GM21528 (cell line): ENCODE results near the gene HOXB5.

ENCODE experiments used
- ATAC-seq: cut with Tn5 transposase; IDR thresholded peaks from one replicate; pipeline ENCODE4 v1.9.1; 2021; ENCODE audit warnings: mild to moderate bottlenecking, moderate library complexity; ENCODE audit not compliant: unreplicated experiment, low FRiP score

The HOXB5 gene

DNA sequence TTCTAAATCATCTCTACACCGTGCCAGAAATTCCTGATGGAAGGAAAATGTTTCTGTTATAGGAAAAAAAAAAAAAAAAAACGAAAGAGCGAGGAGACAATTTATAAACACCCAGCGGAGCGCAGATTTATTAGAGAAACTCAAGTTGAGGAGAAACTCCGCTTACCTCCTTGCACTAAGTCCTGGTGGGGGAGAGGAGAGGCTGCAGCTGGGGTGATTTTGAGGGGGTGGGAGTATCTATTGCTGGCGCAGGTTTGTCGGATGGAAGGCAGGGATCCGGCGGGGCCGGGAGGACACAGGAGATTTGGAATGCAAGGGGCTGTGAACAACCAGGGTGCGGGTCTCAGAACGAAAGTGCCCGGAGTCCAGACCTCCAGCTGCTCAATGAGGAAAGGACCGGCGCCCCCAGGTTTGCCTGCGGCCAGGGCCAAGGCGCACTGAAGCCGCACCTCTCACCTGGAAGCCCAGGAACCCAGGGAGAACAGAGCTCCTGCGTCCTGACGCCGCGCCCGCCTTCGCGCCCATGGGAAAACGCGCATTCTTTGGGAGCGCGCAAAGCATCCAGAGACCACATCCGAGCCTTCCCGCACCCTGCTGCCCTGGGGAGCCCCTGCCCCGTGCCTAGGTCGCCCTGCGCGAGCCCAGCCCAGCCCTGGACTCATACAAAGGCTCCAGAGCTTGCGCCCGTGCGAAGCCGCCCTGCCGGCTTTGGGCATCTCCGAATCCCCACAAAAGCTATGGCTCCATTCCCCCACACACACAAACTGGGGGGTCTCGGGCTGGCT, 24.1 kb upstream of the HOXB5 start:
- no peak for ATAC-seq

DNA sequence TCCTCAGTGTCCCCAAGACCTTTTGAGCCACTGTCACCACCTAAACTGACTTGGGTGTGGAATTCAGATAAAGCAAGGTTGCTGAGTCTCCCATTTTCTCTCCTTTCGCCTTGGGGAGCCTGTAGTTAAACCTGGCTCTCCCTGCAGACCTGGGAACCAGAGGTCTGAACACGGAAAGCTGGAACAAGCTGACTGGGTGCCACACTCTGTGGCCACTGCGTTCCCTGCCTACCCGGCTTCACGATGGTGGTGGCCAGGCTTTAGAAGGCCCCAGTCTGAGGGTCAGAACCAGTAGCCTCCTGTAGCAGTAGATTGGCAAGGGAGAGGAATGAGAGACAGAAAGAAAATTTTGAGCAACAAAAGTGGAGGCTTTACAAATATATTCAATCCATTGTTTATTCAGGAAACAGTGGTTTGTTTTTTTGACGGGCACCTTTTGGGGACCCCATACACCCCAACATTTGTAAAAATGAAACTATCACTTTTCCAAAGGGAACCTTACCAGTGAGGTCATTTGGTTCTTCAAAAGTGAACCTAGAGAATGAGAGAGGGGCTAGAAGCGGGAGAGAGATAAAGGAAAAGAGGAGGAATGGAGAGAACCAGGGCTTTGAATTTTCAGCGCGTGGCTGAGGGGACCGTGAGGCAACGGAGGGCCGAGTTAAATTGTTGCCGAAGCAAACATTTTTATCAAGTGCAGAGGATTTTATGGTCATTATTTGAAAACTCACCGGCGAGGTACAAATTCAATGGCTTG, 23.3 kb upstream of the HOXB5 start:
- no peak for ATAC-seq

GRCh38 chr17:48615963-48616716, 22.6 kb upstream of the HOXB5 start:
- no peak for ATAC-seq

GRCh38 chr17:48615047-48615962, 21.7 kb upstream of the HOXB5 start, which contains the start of gene HOXB8:
Gene HOXB8 (minus strand): TSS chr17:48615292. CDS start chr17:48614704, 588 bp downstream.
- ATAC-seq = no peak

DNA sequence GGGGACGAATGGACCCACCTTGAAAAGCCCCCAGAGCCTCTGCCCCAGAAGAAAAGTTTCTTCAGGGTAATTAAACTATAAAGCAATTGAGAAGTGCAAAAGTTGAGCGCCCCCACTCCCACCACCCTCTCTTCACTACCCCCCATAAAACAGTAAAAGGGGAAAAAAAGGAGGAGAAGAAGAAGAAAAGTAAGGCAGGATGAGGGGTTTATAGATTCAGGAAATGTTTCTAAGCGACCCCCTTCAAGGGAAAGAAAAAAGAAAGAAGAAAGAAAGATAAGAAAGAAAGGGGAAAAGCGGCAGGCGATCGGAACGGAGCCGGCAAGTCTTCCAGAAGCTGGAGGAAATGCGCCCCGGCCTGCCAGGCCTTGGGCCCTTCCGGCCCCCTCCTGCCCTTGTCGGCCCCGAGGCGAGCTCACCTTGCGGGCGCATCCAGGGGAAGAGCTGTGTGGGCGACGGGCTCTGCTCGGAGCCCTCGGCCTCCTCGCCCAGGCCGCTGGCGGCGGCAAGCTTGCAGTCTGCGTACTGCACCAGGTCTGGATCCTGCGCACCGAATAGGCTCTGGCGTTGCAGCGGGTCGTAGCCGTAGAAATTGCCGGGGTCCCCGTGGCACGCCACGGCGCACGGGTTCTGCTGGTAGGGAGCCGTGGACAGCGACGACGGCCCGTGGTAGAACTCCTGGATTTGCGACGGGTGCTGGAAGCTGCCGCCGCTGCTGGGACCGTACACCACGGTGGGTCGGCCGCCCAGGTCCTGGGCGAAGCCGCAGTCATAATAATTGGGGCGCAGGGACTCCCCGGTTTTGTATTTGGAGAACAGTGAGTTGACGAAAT, 20.5 kb upstream of the HOXB5 start:
- ATAC-seq = no peak

DNA sequence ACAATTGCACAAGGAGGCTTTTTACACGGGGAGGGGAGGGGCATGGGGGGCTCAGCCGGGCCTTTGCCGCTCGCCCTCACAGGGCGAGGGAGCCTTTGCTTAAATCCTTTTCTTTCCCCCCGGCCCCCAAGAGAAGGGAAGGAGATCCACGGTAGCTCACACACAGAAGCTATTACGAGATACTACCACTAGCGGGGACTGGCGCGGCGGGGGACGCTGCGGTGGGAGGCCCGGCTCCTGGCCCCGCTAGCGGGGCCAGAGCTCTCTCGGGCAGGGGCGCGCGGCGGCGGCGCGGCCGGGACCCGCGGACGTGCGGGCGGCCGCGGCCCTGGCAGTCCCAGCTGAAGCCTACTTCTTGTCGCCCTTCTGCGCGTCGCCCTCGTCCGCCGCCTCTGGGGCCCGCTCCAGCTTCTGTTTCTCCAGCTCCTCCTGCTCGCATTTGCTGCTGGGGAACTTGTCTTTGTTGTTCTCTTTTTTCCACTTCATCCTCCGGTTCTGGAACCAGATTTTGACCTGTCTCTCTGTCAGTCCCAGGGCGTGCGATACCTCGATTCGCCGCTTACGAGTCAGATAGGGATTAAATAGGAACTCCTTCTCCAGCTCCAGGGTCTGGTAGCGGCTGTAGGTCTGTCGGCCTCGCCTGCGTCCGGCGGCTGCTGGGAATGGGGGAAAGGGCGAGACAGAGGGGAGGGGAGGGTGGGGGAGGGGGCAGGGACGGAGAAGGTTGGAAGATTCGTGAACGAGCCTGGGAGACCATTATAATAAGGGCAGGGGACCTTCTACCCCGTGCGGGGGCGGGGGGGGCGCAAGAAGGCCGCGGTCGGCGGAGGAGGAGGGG, 19.5 kb upstream of the HOXB5 start:
- ATAC-seq = no peak

- no peak for ATAC-seq
Observed at GRCh38 chr17:48612456-48612853, 18.9 kb upstream of the HOXB5 start.

DNA sequence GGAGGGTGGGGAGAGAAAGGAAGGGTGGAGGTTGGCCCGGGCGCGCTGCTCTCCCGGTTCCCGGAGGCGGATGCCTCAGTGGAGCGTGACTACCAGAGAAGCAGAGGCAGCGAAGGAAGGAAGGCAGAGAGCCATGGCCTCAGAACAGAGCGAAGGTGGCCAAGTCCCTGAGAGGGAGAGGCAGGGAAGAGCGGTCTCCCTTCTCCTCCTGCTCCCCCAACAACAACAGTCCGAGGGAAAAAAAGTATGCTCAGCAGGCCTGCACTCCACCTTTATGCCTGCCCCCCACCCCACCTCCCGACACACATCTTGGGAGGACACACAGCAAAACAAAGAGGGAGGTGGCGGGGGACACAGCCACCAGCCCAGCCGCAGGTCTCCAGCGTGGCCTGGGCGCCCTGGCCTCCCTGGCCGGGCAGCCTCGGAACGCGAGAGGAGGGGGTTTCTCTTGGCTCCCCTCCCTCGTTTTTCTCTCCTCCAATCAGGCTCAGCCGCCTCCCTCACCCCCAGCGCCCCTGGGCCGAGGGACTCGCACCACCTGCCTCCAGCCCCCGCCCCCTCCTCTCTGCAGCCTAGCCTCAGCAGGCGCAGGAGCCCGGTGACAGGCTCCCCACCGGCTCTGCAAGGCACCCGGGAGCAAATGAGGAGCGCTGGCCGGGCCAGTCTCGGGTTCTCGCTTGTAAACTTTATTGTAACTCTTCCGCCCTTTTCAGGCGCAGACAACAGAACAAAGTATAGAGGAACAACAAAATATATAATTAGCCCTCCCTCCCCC, 18.3 kb upstream of the HOXB5 start:
- ATAC-seq = no peak

DNA sequence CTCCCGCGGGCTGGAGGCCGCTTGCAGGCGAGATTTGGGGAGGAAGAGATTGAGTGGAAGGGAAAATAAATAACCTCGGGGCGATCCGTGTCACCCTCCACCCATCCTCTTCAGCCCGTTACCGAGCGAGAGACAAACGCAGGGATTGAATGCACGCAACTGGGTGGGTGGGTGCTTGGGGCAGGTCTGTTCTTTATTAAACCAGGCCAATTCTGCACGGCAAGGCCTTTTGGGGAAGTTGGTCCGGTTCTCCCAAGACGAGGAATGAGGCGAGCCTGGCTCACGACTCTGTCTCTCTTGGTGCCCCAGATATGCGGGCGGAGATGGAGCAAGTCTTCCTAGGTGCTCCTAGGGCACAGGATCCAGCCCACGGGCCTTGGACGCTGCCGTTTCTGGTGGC, 17.6 kb upstream of the HOXB5 start:
- ATAC-seq = no peak

DNA sequence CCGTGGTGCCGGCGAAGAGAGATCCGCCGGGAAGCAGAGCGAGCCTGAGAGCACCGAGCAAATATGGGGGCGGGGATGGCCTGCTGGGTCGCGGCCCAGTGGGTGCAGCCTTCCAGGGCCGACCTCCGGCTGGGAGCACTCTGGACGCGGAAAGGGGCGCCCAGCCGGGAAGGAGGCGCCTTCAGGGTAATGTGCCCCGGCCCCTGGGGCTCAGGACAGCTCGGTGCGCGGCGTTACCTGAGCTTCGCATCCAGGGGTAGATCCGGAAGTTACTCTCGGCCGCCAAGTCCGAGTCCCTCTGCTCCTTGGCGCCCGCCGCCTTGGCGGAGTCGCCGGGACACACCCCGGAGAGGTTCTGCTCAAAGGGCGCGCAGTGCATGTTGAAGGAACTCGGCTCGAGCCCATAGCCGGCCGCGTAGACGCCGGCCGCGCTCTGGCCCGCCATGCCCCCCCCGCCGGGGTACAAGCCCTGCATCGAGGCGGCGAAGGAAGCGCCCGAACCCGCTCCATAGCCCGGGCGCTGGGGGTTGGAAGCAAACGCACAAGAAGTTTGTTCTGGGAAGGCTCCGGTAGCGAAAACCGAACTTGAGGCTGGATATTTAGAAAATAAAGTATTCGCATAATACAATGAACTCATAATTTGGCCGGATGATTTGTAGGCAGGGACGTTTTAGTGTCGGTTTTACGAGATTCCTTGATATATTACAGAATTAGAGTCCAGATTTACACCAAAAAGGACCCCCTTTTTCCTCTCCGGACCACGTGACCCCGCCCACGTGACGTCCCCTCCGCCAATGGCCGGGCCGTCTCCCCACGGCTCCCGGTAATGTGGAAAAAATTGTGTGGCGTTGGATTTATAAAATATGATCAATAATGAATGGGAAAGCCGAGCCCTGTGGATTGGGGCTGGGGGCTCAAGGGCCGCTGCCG, 17.0 kb upstream of the HOXB5 start, which contains the start of gene HOXB7:
HOXB7 (minus strand) TSS at position 736 of the 930 bp plus-strand sequence; CDS start at position 637, 99 bp downstream.
- no peak for ATAC-seq

DNA sequence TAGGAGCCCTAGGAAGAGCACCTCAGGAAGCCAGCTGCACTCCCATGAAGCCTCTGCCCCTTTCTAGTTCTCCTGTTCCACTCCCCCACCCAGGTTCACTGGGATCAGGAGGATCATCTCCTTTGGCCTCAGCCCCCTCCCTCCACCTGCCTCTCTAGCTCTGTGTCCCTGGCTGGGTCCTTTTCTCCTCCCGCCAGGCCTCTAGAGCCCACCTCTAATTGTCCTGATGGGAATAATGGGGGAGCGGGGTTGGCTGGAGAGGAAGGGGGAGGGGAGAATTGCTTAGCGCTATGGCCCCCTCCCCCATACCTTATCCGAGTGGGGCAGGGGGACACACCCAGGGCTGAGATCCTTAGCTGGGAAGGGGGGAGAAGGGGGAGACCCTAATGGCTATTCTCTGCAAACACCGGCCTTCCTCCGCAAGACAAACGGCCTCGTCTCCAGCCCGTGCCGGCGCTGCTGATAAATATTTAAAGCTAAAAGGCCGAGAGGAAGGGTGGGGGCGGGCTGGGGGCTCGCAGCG, 16.2 kb upstream of the HOXB5 start:
- no peak for ATAC-seq

- no peak for ATAC-seq
Observed at GRCh38 chr17:48609033-48609432, 15.5 kb upstream of the HOXB5 start.

DNA sequence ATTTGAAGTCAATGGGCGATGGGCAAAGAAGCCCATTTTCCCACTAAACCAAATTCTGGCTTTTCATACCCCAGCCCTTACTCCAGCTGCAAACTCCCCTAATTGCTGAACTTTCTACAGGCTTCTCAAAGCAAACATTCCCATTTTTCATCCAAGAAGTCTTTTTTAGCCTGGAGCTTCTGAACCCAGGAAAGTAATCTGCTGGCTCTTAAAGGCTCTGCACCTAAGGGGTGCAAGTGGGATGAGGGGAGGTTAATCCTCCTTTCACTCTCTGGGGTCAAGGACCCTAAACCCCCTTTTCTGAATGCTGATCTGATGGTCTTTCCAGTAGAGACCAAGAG, 14.9 kb upstream of the HOXB5 start:
- no peak for ATAC-seq

DNA sequence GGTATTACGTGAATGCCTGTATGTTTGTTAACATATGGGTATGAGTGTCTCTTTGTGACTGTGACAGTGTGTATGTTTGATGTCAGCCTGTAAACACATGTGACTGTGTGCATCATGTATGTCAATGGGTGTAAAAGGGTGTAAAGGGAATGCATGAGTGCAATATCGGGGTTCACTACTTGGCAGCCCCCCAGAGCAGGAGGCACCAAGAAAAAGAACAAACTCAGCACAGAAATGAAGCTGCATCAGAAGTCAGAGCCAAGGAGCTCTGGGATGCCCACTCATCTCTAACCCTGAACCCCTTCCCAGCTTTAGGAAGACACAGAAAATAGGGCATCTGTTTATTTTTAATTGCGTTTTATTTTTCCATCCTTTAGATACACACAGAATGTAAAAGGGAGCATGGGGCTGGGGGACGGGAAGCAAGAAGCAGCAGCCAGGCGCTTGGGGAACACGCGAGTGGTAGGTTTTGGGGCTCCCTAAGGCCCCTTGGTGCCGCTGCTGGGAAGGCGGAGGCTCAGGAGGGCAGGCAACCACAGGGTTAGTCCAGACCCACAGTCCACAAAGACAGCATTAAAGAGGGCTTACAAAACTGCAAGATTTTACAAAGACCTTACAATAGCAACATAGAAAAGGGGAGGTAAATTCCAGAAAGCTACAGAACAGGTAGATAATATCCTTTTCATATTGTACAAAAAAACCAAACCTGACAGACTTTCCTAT, 13.5 kb upstream of the HOXB5 start:
- ATAC-seq = no peak

DNA sequence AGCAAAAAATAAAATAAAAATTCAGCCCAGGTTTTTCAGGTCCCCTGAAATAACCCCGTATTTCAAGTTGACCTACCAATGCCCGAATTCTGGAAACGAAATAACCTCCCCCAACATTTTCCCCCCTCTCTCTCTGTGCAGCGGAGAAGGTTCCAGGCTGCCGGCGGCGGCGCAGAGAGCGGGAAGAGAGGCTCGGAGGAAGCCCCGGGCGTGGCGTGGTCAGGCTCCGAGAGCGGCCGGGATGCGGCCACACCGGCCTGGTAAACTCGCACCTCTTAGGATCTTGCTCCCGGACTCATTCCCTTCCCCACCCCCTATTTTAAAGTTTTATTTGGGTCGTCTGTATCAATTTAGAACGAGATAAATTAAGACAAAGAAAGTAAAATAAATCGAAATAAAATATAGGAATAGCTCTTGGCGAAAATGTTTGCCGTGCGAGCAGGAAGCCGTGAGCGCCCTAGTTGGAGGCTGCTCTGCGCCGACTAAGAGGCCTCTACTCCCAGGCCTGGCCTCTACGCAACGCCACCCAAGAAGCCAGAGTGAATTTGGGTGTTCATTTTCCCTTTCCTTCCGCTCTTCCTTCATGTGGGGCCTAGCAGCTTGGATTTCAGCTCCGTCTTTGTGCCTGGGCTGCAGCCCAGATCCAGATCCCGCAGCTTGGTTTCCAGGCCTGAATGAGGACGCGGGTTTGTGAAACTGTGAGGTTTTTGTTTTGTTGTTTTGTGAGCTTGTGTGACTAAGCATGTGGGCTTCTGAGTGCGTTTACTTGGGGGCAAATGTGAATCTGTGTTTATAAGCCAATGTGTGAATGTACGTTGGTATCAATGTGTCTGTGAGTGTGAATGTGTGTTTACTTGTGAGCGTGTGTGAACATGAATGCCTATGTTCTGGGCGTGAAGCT, 12.7 kb upstream of the HOXB5 start:
- ATAC-seq = no peak
